Tibial artery (tissue), 4 donors: ENCODE results near the gene WDFY3.

Source experiments
- DNase-seq, 2 donors: peaks; one replicate each; pipeline ENCODE4 v3.0.0-alpha.2; 2019
- H3K27ac ChIP-seq, 2 donors: fragments of 200-600 bp; sonication (generic) in 1 of 2; 1 replicate in 1 of 2; 2 replicates in 1 of 2; pipeline ENCODE4 v1.5.1; 2018 to 2019; ENCODE audit warnings: mild to moderate bottlenecking in 1 of 2
- H3K27me3 ChIP-seq, 2 donors: fragments of 200-600 bp; sonication (generic) in 1 of 2; one replicate each; pipeline versions ENCODE4 v1.5.1 to v1.6.0; 2016 to 2019
- H3K36me3 ChIP-seq, 3 donors: fragments of 200-600 bp; sonication (generic) in 2 of 3; one replicate each; pipeline ENCODE4 v1.5.1; 2016 to 2019; ENCODE audit warnings: mild to moderate bottlenecking in 2 of 3
- H3K4me1 ChIP-seq, 4 donors: fragments of 200-600 bp; sonication (generic) in 2 of 4; 1 replicate in 3 of 4; 2 replicates in 1 of 4; pipeline ENCODE4 v1.5.1; 2016 to 2019
- H3K4me3 ChIP-seq, 2 donors: fragments of 200-600 bp; sonication (generic) in 1 of 2; 1 replicate in 1 of 2; 2 replicates in 1 of 2; pipeline ENCODE4 v1.5.1; 2018 to 2019; ENCODE audit warnings: mild to moderate bottlenecking in 2 of 2
- H3K9me3 ChIP-seq, 3 donors: fragments of 200-600 bp; sonication (generic) in 1 of 3; one replicate each; pipeline ENCODE4 v1.5.1; 2016 to 2019
- intact Hi-C: fragments of 100-400 bp; cut with DNase I; formaldehyde crosslinking; loops from one replicate; pipeline ENCODE4 v1.15.0; 2023; ENCODE audit warnings: low total_unique reads
- TF ChIP-seq, protein P1 (sequence below), 2 experiments: fragments of 200-600 bp in 1 of 2; fragments of 450-650 bp in 1 of 2; IDR thresholded peaks; one replicate each; pipeline ENCODE4 v1.5.1; 2017 to 2019; ENCODE audit warnings: antibody characterized with exemption in 2 of 2, mild to moderate bottlenecking in 1 of 2, moderate library complexity in 1 of 2

Gene WDFY3

DNA sequence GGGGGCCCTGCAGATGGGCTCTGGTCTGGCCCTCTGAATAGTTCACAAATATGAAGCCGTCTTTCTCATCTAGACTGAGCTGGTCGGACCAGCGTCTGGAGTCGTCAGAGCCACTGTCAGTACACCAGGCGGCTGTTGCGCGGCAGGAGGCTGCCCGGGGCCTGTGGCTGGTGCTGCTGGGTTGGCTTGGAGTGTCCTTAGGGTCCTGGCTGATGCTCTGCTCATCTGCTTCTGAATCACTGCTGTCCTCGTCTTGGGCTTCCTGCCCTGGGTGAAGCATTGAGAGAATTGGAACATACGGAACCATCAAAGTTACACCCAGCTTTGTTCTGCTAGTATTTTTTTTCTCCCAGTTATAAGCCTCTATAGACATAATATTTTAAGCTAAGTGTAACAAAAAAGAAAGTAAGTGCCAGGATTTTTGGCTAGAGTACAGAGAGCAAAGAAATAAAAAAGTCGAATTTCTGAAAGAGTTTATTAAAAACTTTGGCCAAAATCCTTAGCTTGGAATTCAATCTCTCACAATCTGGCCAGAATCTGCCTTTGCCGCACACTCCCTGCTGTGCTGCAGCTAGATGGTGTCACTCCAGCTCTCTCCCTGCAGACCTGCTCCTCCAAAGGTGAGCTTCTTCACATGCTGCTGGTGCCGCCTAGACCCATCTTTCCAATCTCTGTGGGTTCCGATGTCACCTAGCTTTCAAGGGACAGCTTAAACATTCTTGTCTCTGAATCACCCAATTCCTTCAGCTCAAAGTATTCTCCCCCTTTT is 287.3 kb downstream of the WDFY3 start:
- H3K4me1 ChIP-seq = peaks cover 0 to 18% (median 12%) of the 10 kb centered on the region in 4 donors
- H3K9me3 ChIP-seq = no peaks in the 10 kb centered on the region
- no peak overlapping the region for H3K4me3 ChIP-seq
- TF ChIP-seq, protein P1, sequence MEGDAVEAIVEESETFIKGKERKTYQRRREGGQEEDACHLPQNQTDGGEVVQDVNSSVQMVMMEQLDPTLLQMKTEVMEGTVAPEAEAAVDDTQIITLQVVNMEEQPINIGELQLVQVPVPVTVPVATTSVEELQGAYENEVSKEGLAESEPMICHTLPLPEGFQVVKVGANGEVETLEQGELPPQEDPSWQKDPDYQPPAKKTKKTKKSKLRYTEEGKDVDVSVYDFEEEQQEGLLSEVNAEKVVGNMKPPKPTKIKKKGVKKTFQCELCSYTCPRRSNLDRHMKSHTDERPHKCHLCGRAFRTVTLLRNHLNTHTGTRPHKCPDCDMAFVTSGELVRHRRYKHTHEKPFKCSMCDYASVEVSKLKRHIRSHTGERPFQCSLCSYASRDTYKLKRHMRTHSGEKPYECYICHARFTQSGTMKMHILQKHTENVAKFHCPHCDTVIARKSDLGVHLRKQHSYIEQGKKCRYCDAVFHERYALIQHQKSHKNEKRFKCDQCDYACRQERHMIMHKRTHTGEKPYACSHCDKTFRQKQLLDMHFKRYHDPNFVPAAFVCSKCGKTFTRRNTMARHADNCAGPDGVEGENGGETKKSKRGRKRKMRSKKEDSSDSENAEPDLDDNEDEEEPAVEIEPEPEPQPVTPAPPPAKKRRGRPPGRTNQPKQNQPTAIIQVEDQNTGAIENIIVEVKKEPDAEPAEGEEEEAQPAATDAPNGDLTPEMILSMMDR (IDR thresholded peaks at IDR 0.05) = no peak
- intact Hi-C loops = no loop called here
- H3K36me3 ChIP-seq = peaks cover 71 to 100% (median 81%) of the 10 kb centered on the region in 3 donors
- DNase-seq = peak; percentile 54 to 72
- no peaks in the 10 kb centered on the region for H3K27me3 ChIP-seq
- H3K27ac ChIP-seq = no peak overlapping the region

DNA sequence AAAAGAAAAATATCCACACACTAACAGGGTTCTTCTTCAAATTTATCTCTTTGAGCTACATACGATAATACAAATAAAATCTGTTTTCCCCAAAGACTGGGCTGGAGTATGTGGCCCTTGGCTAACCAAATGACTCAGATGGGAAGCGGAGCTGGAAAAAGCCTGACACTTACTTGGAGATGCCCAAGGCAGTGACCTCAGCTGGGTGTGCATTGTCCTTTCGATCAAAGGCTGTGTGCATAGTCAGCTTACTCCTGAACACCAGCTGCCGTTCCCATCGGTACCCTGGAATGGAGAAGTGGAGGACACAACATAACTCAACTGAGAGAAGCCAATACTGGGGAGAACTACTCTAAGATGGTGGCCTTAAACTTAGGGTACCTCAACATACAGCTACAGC is 288.5 kb downstream of the WDFY3 start:
- H3K27me3 ChIP-seq = no peaks in the 10 kb centered on the region
- peaks cover 66 to 93% (median 70%) of the 10 kb centered on the region in 3 donors for H3K36me3 ChIP-seq
- intact Hi-C loops = no loop called here
- no peak overlapping the region for H3K4me3 ChIP-seq
- peaks cover 0 to 25% (median 11%) of the 10 kb centered on the region in 4 donors for H3K4me1 ChIP-seq
- TF ChIP-seq, protein P1 (IDR thresholded peaks at IDR 0.05) = no peak
- H3K9me3 ChIP-seq = no peaks in the 10 kb centered on the region
- DNase-seq = no peak
- no peak overlapping the region for H3K27ac ChIP-seq

DNA sequence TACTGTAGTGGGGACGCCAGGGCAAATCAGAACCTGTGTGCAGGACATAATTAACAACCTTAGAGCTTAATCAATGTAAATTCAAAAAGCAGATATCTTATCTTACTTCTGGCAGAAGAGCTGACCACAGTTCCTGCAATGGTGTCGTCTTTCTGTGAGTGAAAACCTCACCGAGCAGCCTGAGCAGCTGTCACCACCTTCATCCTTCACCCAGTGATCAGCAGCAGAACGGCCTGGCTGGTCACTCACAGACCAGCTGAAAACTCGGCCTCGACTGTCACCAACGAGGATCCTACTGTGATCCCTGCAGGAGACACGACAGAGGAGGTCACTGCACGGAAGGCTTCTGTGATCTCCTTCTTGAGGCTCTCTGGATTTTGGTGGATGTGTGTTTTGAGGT is 289.4 kb downstream of the WDFY3 start:
- no peak overlapping the region for H3K4me3 ChIP-seq
- peaks cover 0 to 16% (median 6%) of the 10 kb centered on the region in 4 donors for H3K4me1 ChIP-seq
- DNase-seq = no peak
- H3K36me3 ChIP-seq = peaks cover 67 to 93% (median 70%) of the 10 kb centered on the region in 3 donors
- TF ChIP-seq, protein P1 (IDR thresholded peaks at IDR 0.05) = no peak
- no peak overlapping the region for H3K27ac ChIP-seq
- H3K9me3 ChIP-seq = no peaks in the 10 kb centered on the region
- H3K27me3 ChIP-seq = no peaks in the 10 kb centered on the region
- intact Hi-C loops = no loop called here

DNA sequence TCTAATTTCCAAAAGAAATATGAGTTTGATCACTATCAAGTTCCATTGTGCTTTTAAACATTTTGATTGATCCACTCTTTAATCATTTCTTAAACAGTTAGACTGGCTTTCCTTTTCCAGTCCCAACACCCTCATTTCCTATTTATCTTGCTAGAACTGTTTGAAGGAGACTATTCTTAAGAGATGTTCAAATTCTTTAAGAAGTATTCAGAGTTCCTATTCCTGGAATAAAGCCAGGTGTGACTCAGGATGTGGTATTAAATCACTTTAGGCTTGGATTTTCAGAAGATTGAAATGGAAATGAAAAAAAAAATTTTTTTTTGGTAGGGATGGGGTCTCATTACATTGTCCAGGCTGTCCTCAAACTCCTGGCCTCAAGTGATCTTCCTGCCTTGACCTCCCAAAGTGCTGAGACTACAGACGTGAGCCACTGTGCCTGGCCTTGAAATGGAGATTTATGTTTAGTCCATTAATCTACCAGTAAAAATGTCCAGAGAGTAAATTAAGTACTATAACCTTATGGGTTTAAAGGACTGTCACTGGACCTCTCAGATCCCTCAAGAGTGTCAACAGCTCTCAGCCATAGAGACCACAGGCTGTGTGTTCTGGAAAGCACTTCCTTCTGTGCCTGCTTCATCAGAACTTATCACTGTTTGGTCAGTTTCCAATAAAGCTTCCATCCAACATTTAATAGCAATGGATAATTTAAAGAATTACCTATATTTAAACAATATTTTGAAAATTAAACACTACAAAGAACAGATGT is 292.8 kb downstream of the WDFY3 start:
- Histone ChIP-seq H3K27me3 (no peaks in the 10 kb centered on the region), H3K9me3 (no peaks in the 10 kb centered on the region), H3K27ac (no peak overlapping the region), H3K36me3 (peaks cover 60 to 86% (median 83%) of the 10 kb centered on the region in 3 donors), H3K4me3 (no peak overlapping the region), H3K4me1 (peaks cover 0 to 10% (median 0%) of the 10 kb centered on the region in 4 donors)
- DNase-seq = no peak
- TF ChIP-seq, protein P1 (IDR thresholded peaks at IDR 0.05) = no peak
- intact Hi-C loops = no loop called here

DNA sequence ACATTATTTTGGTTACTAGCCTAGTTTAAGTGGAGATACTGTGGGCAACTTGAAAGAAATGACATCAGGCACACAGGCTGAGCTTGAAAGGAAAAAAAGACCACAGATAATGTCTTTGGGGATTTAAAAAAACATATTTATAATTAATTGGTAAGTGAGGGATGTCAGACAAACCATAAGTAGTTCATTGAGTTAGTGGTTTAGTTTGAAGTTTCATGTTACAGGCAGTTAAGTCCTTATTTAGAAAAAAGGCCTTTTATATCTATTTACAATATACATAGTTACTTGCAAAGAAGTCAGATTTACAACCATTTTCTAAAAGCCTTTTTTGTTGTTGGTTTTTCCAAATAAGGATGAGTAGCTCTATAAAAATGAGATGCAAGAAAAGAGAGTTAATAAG is 294.3 kb downstream of the WDFY3 start:
- Histone ChIP-seq H3K36me3 (peaks cover 64 to 85% (median 75%) of the 10 kb centered on the region in 3 donors), H3K27ac (no peak overlapping the region), H3K4me1 (peaks cover 0 to 10% (median 0%) of the 10 kb centered on the region in 4 donors), H3K4me3 (no peak overlapping the region), H3K27me3 (no peaks in the 10 kb centered on the region), H3K9me3 (no peaks in the 10 kb centered on the region)
- TF ChIP-seq, protein P1 (IDR thresholded peaks at IDR 0.05) = no peak
- intact Hi-C loops = no loop called here
- no peak for DNase-seq
